ENCODE data around the gene MRAS. TPM values are rescaled to one million over a fixed set of nuclear protein-coding genes. Genes with fewer than 3 reads are reported as not detected.

The MRAS gene
- total RNA-seq, 4 donors from 2014 or later: 13.8 to 83.0 (median 46.8) TPM

DNA sequence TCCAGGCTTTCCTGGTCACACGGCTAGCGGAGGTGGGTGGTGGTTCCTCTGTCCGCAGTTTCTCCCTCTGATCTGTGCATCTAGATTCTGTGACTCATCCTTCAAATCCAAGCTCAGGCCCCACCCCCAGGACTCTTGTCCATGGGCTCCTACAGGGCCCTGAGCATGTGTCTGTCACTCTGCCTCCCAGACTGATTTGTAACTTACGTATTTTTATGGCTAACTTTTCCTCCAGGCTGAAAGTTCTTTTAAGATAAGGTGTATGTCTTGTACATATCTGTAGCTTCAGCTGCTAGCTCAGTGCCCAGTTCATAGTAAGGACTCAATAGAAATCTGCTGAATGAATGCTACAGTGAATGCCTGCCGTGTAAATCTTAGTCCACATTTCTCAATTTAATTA, 94.1 kb downstream of the MRAS start:
- Histone ChIP-seq H3K4me1 (no peaks in the 10 kb centered on the region), H3K27me3 (no peaks in the 10 kb centered on the region), H3K36me3 (no peaks in the 10 kb centered on the region), H3K9me3 (no peaks in the 10 kb centered on the region), H3K4me3 (no peak overlapping the region), H3K27ac (no peak overlapping the region)
- no peak for DNase-seq
- no peak for TF ChIP-seq POLR2A (IDR thresholded peaks at IDR 0.05)
- TF ChIP-seq, protein P1, sequence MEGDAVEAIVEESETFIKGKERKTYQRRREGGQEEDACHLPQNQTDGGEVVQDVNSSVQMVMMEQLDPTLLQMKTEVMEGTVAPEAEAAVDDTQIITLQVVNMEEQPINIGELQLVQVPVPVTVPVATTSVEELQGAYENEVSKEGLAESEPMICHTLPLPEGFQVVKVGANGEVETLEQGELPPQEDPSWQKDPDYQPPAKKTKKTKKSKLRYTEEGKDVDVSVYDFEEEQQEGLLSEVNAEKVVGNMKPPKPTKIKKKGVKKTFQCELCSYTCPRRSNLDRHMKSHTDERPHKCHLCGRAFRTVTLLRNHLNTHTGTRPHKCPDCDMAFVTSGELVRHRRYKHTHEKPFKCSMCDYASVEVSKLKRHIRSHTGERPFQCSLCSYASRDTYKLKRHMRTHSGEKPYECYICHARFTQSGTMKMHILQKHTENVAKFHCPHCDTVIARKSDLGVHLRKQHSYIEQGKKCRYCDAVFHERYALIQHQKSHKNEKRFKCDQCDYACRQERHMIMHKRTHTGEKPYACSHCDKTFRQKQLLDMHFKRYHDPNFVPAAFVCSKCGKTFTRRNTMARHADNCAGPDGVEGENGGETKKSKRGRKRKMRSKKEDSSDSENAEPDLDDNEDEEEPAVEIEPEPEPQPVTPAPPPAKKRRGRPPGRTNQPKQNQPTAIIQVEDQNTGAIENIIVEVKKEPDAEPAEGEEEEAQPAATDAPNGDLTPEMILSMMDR (IDR thresholded peaks at IDR 0.05): no peak
- intact Hi-C loops (cut with DNase I; ENCODE audit: low total_unique reads): no loop called here

DNA sequence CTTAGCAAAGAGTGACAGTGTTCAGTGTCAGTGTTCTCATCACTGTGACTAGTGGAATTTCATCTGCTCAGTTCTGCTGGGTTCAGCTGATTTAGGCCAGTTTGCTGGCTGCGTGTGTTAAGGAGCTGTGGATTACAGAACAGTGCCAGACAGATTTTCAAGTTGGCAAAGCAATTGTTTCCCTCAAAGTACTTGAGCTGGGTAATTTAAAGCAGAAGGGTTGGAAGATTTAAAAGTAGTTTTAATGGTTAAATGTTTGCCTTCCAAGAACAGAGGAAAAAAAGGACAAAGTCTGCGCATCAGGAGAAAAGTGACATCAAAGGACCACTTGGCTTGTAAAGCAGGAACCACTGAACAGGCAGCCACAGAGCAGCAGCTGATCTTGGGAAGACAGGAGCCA, 94.7 kb downstream of the MRAS start:
- TF ChIP-seq POLR2A (IDR thresholded peaks at IDR 0.05): no peak
- TF ChIP-seq, protein P1 (IDR thresholded peaks at IDR 0.05): no peak
- H3K4me3 ChIP-seq: no peak overlapping the region
- no peak for DNase-seq
- H3K36me3 ChIP-seq: no peaks in the 10 kb centered on the region
- H3K27ac ChIP-seq: no peak overlapping the region
- H3K4me1 ChIP-seq: no peaks in the 10 kb centered on the region
- no peaks in the 10 kb centered on the region for H3K27me3 ChIP-seq
- H3K9me3 ChIP-seq: no peaks in the 10 kb centered on the region
- intact Hi-C loops (cut with DNase I; ENCODE audit: low total_unique reads): no loop called here

DNA sequence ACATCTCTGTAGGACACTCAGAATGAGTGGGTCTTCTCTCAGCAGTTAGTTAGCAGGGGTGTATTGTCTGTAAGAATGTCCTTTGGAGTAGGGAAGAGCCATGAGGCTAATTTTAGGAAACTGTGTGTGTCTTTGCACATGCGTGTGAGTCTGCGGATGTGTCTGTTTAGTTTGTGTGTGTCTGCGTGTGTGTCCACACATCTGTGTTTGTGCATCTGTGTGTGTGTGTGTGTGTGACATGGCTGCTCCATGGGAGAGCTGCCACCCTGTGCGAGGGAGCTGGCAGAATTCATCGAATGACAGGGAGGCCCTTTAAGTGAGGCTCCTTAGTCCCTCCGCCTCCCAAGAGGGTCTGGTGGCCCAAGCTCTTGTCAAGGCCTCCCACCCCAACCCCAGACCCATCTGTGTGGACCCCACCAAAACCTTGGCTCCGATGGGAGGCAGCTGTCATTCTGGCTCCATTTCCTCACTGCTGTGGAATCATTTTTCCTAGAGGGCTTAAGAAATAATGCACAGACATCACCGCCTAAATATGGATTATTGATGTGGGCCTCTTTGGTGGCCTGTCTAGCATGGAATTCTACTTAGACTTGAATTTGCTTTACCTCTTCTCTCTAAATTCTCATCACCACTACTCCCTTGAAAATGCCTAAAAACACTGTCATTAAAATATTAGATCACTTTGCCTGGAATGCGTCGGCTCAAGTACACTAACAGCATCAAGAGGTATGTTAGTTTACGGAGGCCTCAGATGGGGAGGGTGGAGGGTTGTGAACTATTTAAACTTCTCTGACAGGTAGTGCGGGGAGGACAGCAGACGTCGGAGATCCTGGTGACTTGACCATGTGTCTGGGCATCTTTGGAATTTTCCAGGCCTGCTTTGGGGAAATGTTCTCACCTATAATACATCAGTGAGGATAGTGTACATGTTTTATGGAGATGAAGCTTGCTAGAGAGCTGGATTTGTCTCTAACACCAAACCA, 95.4 kb downstream of the MRAS start:
- H3K27ac ChIP-seq: no peak overlapping the region
- no peaks in the 10 kb centered on the region for H3K27me3 ChIP-seq
- DNase-seq: no peak
- intact Hi-C loops (cut with DNase I; ENCODE audit: low total_unique reads): no loop called here
- H3K9me3 ChIP-seq: no peaks in the 10 kb centered on the region
- no peaks in the 10 kb centered on the region for H3K4me1 ChIP-seq
- no peak overlapping the region for H3K4me3 ChIP-seq
- TF ChIP-seq, protein P1 (IDR thresholded peaks at IDR 0.05): no peak
- TF ChIP-seq POLR2A (IDR thresholded peaks at IDR 0.05): no peak
- H3K36me3 ChIP-seq: no peaks in the 10 kb centered on the region

DNA sequence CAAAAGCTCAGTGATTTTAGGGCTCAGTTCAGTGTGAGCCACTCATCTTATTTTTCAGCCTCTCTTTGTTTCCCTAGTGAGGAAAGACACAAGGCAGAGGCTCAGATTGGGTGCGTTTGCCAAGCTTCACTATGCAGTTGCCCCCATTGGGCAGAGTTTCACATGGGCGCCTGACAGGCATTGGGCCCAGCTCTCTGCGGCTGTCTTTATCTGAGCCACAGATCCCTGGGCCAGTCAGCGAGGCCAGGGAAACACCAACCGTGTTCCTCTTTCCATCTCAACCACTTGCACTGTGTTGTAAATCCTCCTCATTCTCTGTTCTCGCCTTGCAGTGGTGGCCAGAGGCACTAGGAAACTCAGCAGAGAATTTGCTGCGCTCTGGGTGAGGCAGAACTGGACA, 96.9 kb downstream of the MRAS start:
- H3K4me1 ChIP-seq: no peaks in the 10 kb centered on the region
- no peaks in the 10 kb centered on the region for H3K9me3 ChIP-seq
- no peak overlapping the region for H3K27ac ChIP-seq
- intact Hi-C loops (cut with DNase I; ENCODE audit: low total_unique reads): no loop called here
- no peak overlapping the region for H3K4me3 ChIP-seq
- DNase-seq: no peak
- no peaks in the 10 kb centered on the region for H3K36me3 ChIP-seq
- TF ChIP-seq, protein P1 (IDR thresholded peaks at IDR 0.05): no peak
- no peak for TF ChIP-seq POLR2A (IDR thresholded peaks at IDR 0.05)
- H3K27me3 ChIP-seq: no peaks in the 10 kb centered on the region

DNA sequence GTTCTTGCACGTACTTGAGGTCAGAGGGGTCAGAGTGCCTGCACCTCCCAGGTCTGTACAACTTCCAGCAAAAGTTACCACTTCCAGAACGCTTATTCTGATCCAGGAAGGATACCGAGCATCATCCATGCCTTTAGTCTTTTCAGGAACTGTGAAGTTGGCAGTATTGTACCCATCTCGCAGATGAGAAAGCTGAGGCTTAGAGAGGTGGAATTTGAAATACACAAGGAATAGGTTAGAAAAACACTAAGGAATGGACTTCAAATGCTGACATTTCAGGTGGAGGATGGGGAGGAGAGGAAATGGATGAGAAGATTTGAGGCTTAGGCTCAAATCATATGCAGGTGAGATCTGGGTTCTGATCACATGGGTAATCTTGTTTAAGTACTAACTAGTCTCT, 97.3 kb downstream of the MRAS start:
- Histone ChIP-seq H3K4me3 (no peak overlapping the region), H3K27me3 (no peaks in the 10 kb centered on the region), H3K9me3 (no peaks in the 10 kb centered on the region), H3K36me3 (no peaks in the 10 kb centered on the region), H3K27ac (no peak overlapping the region), H3K4me1 (no peaks in the 10 kb centered on the region)
- peak in 1 of 2 donors; percentile 1 for DNase-seq
- TF ChIP-seq, protein P1 (IDR thresholded peaks at IDR 0.05): no peak
- no peak for TF ChIP-seq POLR2A (IDR thresholded peaks at IDR 0.05)
- intact Hi-C loops (cut with DNase I; ENCODE audit: low total_unique reads): no loop called here
